HepG2 (cell line): ENCODE data around the gene PPM1H. TPM values are rescaled to one million over a fixed set of nuclear protein-coding genes. Genes with fewer than 3 reads are reported as not detected.

ENCODE experiments used
- ATF6 ChIP-seq: sonication (generic); formaldehyde crosslinking; conservative IDR thresholded peaks from 2 replicates; pipeline ENCODE4 v1.4.0; 2020; ENCODE audit warnings: missing genetic modification reagents
- DNMT1 ChIP-seq: sonication (generic); formaldehyde crosslinking; IDR thresholded peaks from 2 replicates; pipeline ENCODE4 v1.5.1; 2020; ENCODE audit warnings: mild to moderate bottlenecking, missing genetic modification reagents
- HNF4A ChIP-seq: sonication (generic); formaldehyde crosslinking; IDR thresholded peaks from 2 replicates; pipeline ENCODE4 v1.4.0; 2020; ENCODE audit warnings: missing genetic modification reagents
- IKZF4 ChIP-seq: sonication (generic); formaldehyde crosslinking; IDR thresholded peaks from 2 replicates; pipeline ENCODE4 v1.5.1; 2020; ENCODE audit warnings: borderline replicate concordance, mild to moderate bottlenecking, low read depth, missing genetic modification reagents; ENCODE audit errors: not compliant biosample characterization
- MXD4 ChIP-seq: IDR thresholded peaks from 2 replicates; pipeline ENCODE4 v1.6.1; 2016; ENCODE audit warnings: mild to moderate bottlenecking, missing biosample characterization, missing genetic modification reagents
- MYNN ChIP-seq: sonication (generic); formaldehyde crosslinking; IDR thresholded peaks from 2 replicates; pipeline ENCODE4 v1.4.0; 2020; ENCODE audit warnings: mild to moderate bottlenecking, low read depth, missing genetic modification reagents
- RARA ChIP-seq: IDR thresholded peaks from 2 replicates; pipeline ENCODE4 v1.6.1; 2016; ENCODE audit warnings: missing genetic modification reagents, missing compliant biosample characterization
- REPIN1 ChIP-seq: sonication (generic); formaldehyde crosslinking; IDR thresholded peaks from 2 replicates; pipeline ENCODE4 v1.8.0; 2022; ENCODE audit warnings: missing genetic modification reagents, low read depth, mild to moderate bottlenecking, borderline replicate concordance
- REXO4 ChIP-seq: sonication (generic); formaldehyde crosslinking; IDR thresholded peaks from 2 replicates; pipeline ENCODE4 v1.8.0; 2022; ENCODE audit warnings: missing genetic modification reagents, mild to moderate bottlenecking, borderline replicate concordance
- ZBTB20 ChIP-seq: sonication (generic); formaldehyde crosslinking; IDR thresholded peaks from 2 replicates; pipeline ENCODE4 v1.8.1; 2023; ENCODE audit warnings: missing genetic modification reagents, low read depth, mild to moderate bottlenecking, borderline replicate concordance
- ZIK1 ChIP-seq: sonication (generic); formaldehyde crosslinking; IDR thresholded peaks from 2 replicates; pipeline ENCODE4 v1.5.0; 2020; ENCODE audit warnings: mild to moderate bottlenecking, low read depth, missing genetic modification reagents, borderline replicate concordance
- ZMYM3 ChIP-seq: sonication (generic); formaldehyde crosslinking; IDR thresholded peaks from 2 replicates; pipeline ENCODE4 v1.5.1; 2020; ENCODE audit warnings: mild to moderate bottlenecking, missing genetic modification reagents
- ZNF317 ChIP-seq: sonication (generic); formaldehyde crosslinking; IDR thresholded peaks from 2 replicates; pipeline ENCODE4 v1.5.0; 2020; ENCODE audit warnings: mild to moderate bottlenecking, missing genetic modification reagents
- ZNF766 ChIP-seq: sonication (generic); formaldehyde crosslinking; IDR thresholded peaks from 2 replicates; pipeline ENCODE4 v1.5.0; 2020; ENCODE audit warnings: missing genetic modification reagents, borderline replicate concordance
- polyA plus RNA-seq, 8 experiments: library from polyadenylated mRNA; depleted of rRNA in 3 of 8; stranded (reverse) in 7 of 8; unstranded in 1 of 8; fragments of >200 nt; fragmentation: Illumina TruSeq in 4 of 8; extraction: Trizol in 4 of 8; gene quantifications; 2 replicates each; pipeline versions ENCODE4 v1.2.1 to v1.2.3, GENCODE V29; 2011 to 2016; ENCODE audit warnings: low read depth in 4 of 8, missing spikeins in 1 of 8, mixed read lengths in 1 of 8; ENCODE audit not compliant: insufficient read depth in 1 of 8
- total RNA-seq, 5 experiments: library from RNA; depleted of rRNA; stranded (reverse); fragments of >200 nt; fragmentation: Illumina TruSeq; extraction: Trizol; gene quantifications; 2 replicates each; pipeline ENCODE4 v1.2.3, GENCODE V29; 2016; ENCODE audit warnings: low read depth in 1 of 5
- TF ChIP-seq, protein P1 (sequence below): sonication (generic); formaldehyde crosslinking; IDR thresholded peaks from 2 replicates; pipeline ENCODE4 v1.5.0; 2020; ENCODE audit warnings: mild to moderate bottlenecking, missing genetic modification reagents
- TF ChIP-seq, protein P2 (sequence below): IDR thresholded peaks from 2 replicates; pipeline ENCODE4 v1.4.0; 2020; ENCODE audit warnings: mild to moderate bottlenecking, missing genetic modification reagents
- TF ChIP-seq, protein P3 (sequence below): sonication (generic); IDR thresholded peaks from 2 replicates; pipeline ENCODE4 v1.6.1; 2016; ENCODE audit warnings: low read depth, borderline replicate concordance

PPM1H gene
- total and polyA plus RNA-seq, 2 of the 13 experiments (the other 11 are each of a cell fraction or from before 2014, with no cell fraction given) = 29.1 to 38.1 TPM

GRCh38 chr12:62602255-62603060 lies 332.5 kb downstream of the PPM1H start (continued):
- TF ChIP-seq, protein P1, sequence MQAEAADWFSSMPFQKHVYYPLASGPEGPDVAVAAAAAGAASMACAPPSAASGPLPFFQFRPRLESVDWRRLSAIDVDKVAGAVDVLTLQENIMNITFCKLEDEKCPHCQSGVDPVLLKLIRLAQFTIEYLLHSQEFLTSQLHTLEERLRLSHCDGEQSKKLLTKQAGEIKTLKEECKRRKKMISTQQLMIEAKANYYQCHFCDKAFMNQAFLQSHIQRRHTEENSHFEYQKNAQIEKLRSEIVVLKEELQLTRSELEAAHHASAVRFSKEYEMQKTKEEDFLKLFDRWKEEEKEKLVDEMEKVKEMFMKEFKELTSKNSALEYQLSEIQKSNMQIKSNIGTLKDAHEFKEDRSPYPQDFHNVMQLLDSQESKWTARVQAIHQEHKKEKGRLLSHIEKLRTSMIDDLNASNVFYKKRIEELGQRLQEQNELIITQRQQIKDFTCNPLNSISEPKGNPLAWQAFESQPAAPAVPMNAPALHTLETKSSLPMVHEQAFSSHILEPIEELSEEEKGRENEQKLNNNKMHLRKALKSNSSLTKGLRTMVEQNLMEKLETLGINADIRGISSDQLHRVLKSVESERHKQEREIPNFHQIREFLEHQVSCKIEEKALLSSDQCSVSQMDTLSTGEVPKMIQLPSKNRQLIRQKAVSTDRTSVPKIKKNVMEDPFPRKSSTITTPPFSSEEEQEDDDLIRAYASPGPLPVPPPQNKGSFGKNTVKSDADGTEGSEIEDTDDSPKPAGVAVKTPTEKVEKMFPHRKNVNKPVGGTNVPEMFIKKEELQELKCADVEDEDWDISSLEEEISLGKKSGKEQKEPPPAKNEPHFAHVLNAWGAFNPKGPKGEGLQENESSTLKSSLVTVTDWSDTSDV (CRISPR knock-in tag) = no peak
- peak; percentile 33; the same call in 1 of the 2 replicates for TF ChIP-seq HNF4A (CRISPR knock-in tag)
- peak; percentile 49 for TF ChIP-seq MXD4
- TF ChIP-seq ZBTB20 = 0 out of 2 replicates have a peak, but pooled peaks have one; percentile 20
- 0 out of 2 replicates have a peak, but pooled peaks have one; percentile 32 for TF ChIP-seq MYNN (CRISPR knock-in tag)
- TF ChIP-seq ZMYM3 (CRISPR knock-in tag) = peak; percentile 48
- peak; percentile 46; the same call in 1 of the 2 replicates for TF ChIP-seq ZNF317 (CRISPR knock-in tag)
- TF ChIP-seq ZIK1 (CRISPR knock-in tag) = peak; percentile 6; the same call in 1 of the 2 replicates
- TF ChIP-seq DNMT1 (CRISPR knock-in tag) = no peak
- TF ChIP-seq IKZF4 (CRISPR knock-in tag) = no peak
- TF ChIP-seq ZNF766 (CRISPR knock-in tag) = no peak
- TF ChIP-seq, protein P2, sequence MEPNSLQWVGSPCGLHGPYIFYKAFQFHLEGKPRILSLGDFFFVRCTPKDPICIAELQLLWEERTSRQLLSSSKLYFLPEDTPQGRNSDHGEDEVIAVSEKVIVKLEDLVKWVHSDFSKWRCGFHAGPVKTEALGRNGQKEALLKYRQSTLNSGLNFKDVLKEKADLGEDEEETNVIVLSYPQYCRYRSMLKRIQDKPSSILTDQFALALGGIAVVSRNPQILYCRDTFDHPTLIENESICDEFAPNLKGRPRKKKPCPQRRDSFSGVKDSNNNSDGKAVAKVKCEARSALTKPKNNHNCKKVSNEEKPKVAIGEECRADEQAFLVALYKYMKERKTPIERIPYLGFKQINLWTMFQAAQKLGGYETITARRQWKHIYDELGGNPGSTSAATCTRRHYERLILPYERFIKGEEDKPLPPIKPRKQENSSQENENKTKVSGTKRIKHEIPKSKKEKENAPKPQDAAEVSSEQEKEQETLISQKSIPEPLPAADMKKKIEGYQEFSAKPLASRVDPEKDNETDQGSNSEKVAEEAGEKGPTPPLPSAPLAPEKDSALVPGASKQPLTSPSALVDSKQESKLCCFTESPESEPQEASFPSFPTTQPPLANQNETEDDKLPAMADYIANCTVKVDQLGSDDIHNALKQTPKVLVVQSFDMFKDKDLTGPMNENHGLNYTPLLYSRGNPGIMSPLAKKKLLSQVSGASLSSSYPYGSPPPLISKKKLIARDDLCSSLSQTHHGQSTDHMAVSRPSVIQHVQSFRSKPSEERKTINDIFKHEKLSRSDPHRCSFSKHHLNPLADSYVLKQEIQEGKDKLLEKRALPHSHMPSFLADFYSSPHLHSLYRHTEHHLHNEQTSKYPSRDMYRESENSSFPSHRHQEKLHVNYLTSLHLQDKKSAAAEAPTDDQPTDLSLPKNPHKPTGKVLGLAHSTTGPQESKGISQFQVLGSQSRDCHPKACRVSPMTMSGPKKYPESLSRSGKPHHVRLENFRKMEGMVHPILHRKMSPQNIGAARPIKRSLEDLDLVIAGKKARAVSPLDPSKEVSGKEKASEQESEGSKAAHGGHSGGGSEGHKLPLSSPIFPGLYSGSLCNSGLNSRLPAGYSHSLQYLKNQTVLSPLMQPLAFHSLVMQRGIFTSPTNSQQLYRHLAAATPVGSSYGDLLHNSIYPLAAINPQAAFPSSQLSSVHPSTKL = peak; percentile 53
- TF ChIP-seq ATF6 (CRISPR knock-in tag) = no peak; the same call in 1 of the 2 replicates
- peak; percentile 64; the same call in 1 of the 2 replicates for TF ChIP-seq REXO4 (CRISPR knock-in tag)
- TF ChIP-seq REPIN1 = peak; percentile 83
- TF ChIP-seq RARA (CRISPR knock-in tag) = no peak; the same call in 1 of the 2 replicates
- TF ChIP-seq, protein P3, sequence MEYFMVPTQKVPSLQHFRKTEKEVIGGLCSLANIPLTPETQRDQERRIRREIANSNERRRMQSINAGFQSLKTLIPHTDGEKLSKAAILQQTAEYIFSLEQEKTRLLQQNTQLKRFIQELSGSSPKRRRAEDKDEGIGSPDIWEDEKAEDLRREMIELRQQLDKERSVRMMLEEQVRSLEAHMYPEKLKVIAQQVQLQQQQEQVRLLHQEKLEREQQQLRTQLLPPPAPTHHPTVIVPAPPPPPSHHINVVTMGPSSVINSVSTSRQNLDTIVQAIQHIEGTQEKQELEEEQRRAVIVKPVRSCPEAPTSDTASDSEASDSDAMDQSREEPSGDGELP = 0 out of 2 replicates have a peak, but pooled peaks have one; percentile 22
